AG10803 (cell line): Measurements from ENCODE around the gene SLC5A2.

Source experiments
- DNase-seq: peaks from one replicate; pipeline ENCODE4 v3.0.0; 2010; ENCODE audit warnings: low read depth
- H3K4me3 ChIP-seq: 2 replicates; pipeline ENCODE4 v1.5.1; 2011; ENCODE audit warnings: mild to moderate bottlenecking, low read length, control low read depth
- CTCF ChIP-seq: conservative IDR thresholded peaks from 2 replicates; pipeline ENCODE4 v1.5.1; 2011; ENCODE audit warnings: mild to moderate bottlenecking, low read length, control low read depth, inconsistent platforms

The SLC5A2 gene

GRCh38 chr16:31504159-31504558, 21.2 kb downstream of the SLC5A2 start:
- no peak for TF ChIP-seq CTCF
- no peak overlapping the region for H3K4me3 ChIP-seq
- DNase-seq = no peak

- no peak for DNase-seq
- no peak for TF ChIP-seq CTCF
- no peak overlapping the region for H3K4me3 ChIP-seq
Observed at GRCh38 chr16:31505483-31505882, 22.6 kb downstream of the SLC5A2 start.

- peak overlapping the region; percentile 97 for H3K4me3 ChIP-seq
- TF ChIP-seq CTCF = no peak
- DNase-seq = no peak
Observed at GRCh38 chr16:31507617-31507928, 24.6 kb downstream of the SLC5A2 start.

- H3K4me3 ChIP-seq = peak within 1 kb of the TSS; percentile 97
- no peak for TF ChIP-seq CTCF
- peak; percentile 90 for DNase-seq
Observed at GRCh38 chr16:31507929-31508705, 25.2 kb downstream of the SLC5A2 start, which contains the start of gene RUSF1. Gene RUSF1 (minus strand): TSS chr16:31508391. CDS start chr16:31508373, 18 bp downstream.

- no peak for TF ChIP-seq CTCF
- peak; percentile 72 for DNase-seq
- peak overlapping the region; percentile 97 for H3K4me3 ChIP-seq
Observed at GRCh38 chr16:31508706-31509195, 25.8 kb downstream of the SLC5A2 start.

- TF ChIP-seq CTCF = no peak
- peak; percentile 82 for DNase-seq
Observed at GRCh38 chr16:31513126-31513525, 30.2 kb downstream of the SLC5A2 start.

GRCh38 chr16:31513884-31514283, 31.0 kb downstream of the SLC5A2 start:
- no peak for DNase-seq
- no peak overlapping the region for H3K4me3 ChIP-seq
- no peak for TF ChIP-seq CTCF

More at GRCh38 chr16:31513126-31513525, 30.2 kb downstream of the SLC5A2 start:
- no peak overlapping the region for H3K4me3 ChIP-seq
